GM12878 (cell line): Measurements from ENCODE around the gene C1QBP. TPM values are rescaled to one million over a fixed set of nuclear protein-coding genes. Genes with fewer than 3 reads are reported as not detected.
A peak's percentile ranks its signal among the peaks of the same experiment; 100 is the strongest.

ENCODE experiments used
- CHD1 ChIP-seq: IDR thresholded peaks from 2 replicates; pipeline ENCODE4 v1.6.1; 2012; ENCODE audit warnings: low read depth, low read length, improper control_type of control experiment
- CREM ChIP-seq: IDR thresholded peaks from 2 replicates; pipeline ENCODE4 v1.6.1; 2014; ENCODE audit warnings: antibody characterized with exemption, low read depth
- FOS ChIP-seq: IDR thresholded peaks from 3 replicates; pipeline ENCODE4 v1.6.1; 2011; ENCODE audit warnings: borderline replicate concordance; ENCODE audit not compliant: insufficient read length; ENCODE audit errors: extremely low read depth
- GATAD2B ChIP-seq: fragments of 450-650 bp; conservative IDR thresholded peaks from 2 replicates; pipeline ENCODE4 v1.6.1; 2017; ENCODE audit warnings: low read depth, mild to moderate bottlenecking, moderate library complexity
- MEF2A ChIP-seq: IDR thresholded peaks from 2 replicates; pipeline ENCODE4 v1.6.1; 2011; ENCODE audit warnings: low read depth, mild to moderate bottlenecking, low read length, moderate library complexity; ENCODE audit not compliant: insufficient read depth
- MEF2B ChIP-seq: fragments of 450-650 bp; IDR thresholded peaks from 2 replicates; pipeline ENCODE4 v1.6.1; 2018; ENCODE audit warnings: mild to moderate bottlenecking, moderate library complexity; ENCODE audit not compliant: partially characterized antibody, poor library complexity, severe bottlenecking
- MXI1 ChIP-seq: fragments of 150-350 bp; IDR thresholded peaks from 2 replicates; pipeline ENCODE4 v1.6.1; 2011; ENCODE audit warnings: low read depth, mild to moderate bottlenecking, inconsistent platforms, low read length, improper control_type of control experiment
- NR2F1 ChIP-seq: fragments of 450-650 bp; conservative IDR thresholded peaks from 2 replicates; pipeline ENCODE4 v1.6.1; 2017; ENCODE audit warnings: mild to moderate bottlenecking
- PAX8 ChIP-seq: fragments of 450-650 bp; IDR thresholded peaks from 2 replicates; pipeline ENCODE4 v1.6.1; 2017; ENCODE audit warnings: mild to moderate bottlenecking, moderate library complexity
- PML ChIP-seq: IDR thresholded peaks from 2 replicates; pipeline ENCODE4 v1.6.1; 2012; ENCODE audit warnings: low read length, inconsistent platforms
- POLR2AphosphoS2 ChIP-seq: IDR thresholded peaks from 2 replicates; pipeline ENCODE4 v1.6.1; 2011; ENCODE audit warnings: low read depth, mild to moderate bottlenecking, low read length, improper control_type of control experiment, moderate library complexity
- polyA plus RNA-seq, 11 experiments: library from polyadenylated mRNA; depleted of rRNA in 4 of 11; unstranded in 6 of 11; stranded (reverse) in 5 of 11; fragments of >200 nt; fragmentation: Nextera tagmentation in 4 of 11; fragmentation: Illumina TruSeq in 1 of 11; extraction: Ambion mirVana in 4 of 11; extraction: Trizol in 1 of 11; gene quantifications; 1 replicate in 1 of 11; 2 replicates in 10 of 11; pipeline versions ENCODE4 v1.2.1 to v1.2.3, GENCODE V29; 2011 to 2016; ENCODE audit warnings: inconsistent platforms in 2 of 11, missing spikeins in 2 of 11, low read depth in 1 of 11
- total RNA-seq, 4 experiments: library from RNA; depleted of rRNA in 3 of 4; stranded (reverse); fragments of >200 nt in 3 of 4; fragmentation: Illumina TruSeq in 1 of 4; extraction: Trizol in 1 of 4; gene quantifications; 2 replicates each; pipeline versions ENCODE4 v1.2.1 to v1.2.3, GENCODE V29; 2013 to 2021
- TF ChIP-seq, protein P1 (sequence below): fragments of 450-650 bp; conservative IDR thresholded peaks from 2 replicates; pipeline ENCODE4 v1.6.1; 2017; ENCODE audit warnings: mild to moderate bottlenecking, moderate library complexity
- TF ChIP-seq, protein P2 (sequence below): fragments of 450-650 bp; IDR thresholded peaks from 2 replicates; pipeline ENCODE4 v1.6.1; 2018; ENCODE audit warnings: mild to moderate bottlenecking, low read depth, moderate library complexity; ENCODE audit not compliant: partially characterized antibody
- TF ChIP-seq, protein P3 (sequence below): fragments of 450-650 bp; IDR thresholded peaks from 2 replicates; pipeline ENCODE4 v1.6.1; 2017; ENCODE audit warnings: mild to moderate bottlenecking
- TF ChIP-seq, protein P4 (sequence below): fragments of 150-350 bp; IDR thresholded peaks from 2 replicates; pipeline ENCODE4 v1.6.1; 2016; ENCODE audit warnings: low read depth, low read length
- TF ChIP-seq, protein P5 (sequence below): fragments of 450-650 bp; IDR thresholded peaks from 2 replicates; pipeline ENCODE4 v1.6.1; 2018; ENCODE audit warnings: borderline replicate concordance, mild to moderate bottlenecking; ENCODE audit not compliant: partially characterized antibody

The C1QBP gene
- total and polyA plus RNA-seq, 10 of the 15 experiments (the other 5 are each of a cell fraction or from before 2014, with no cell fraction given): 124 to 989 (median 429) TPM

DNA sequence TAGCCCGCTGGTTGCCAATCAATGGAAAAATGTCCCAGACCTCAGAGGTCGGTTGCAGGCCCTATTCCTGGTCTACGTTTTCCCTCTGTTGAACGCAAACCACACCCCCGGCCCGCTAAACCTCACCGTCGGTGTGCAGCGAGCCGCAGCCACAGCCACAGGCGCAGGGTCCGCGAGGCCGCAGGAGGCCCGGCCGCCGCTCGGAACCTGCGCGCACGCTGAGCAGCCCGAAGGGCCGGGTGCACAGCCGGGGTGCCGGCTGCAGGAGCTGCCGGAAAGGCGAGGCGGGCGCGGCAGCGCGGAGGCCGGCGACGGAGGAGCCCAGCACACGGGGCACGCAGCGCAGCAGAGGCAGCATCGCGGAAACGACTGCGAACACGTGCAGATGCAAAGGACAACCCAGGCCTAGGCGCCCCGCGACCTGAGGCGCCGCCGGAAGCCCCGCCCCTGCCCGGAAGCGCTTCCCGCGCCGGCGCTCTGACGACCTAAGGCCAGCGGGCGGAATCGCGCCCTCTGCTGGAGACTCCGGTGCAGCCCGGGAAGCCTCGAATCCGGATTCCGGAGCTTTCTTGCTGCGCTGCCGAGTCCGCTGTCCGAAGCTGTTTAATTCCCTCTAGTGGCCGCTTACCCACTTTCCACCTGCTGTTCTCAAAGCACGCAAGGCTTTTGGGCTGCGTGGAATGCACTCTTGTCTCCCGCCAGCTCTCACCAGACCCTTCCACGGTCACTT is at the start of gene C1QBP (continued):
- TF ChIP-seq, protein P1, sequence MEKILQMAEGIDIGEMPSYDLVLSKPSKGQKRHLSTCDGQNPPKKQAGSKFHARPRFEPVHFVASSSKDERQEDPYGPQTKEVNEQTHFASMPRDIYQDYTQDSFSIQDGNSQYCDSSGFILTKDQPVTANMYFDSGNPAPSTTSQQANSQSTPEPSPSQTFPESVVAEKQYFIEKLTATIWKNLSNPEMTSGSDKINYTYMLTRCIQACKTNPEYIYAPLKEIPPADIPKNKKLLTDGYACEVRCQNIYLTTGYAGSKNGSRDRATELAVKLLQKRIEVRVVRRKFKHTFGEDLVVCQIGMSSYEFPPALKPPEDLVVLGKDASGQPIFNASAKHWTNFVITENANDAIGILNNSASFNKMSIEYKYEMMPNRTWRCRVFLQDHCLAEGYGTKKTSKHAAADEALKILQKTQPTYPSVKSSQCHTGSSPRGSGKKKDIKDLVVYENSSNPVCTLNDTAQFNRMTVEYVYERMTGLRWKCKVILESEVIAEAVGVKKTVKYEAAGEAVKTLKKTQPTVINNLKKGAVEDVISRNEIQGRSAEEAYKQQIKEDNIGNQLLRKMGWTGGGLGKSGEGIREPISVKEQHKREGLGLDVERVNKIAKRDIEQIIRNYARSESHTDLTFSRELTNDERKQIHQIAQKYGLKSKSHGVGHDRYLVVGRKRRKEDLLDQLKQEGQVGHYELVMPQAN: peak; percentile 98
- TF ChIP-seq, protein P2, sequence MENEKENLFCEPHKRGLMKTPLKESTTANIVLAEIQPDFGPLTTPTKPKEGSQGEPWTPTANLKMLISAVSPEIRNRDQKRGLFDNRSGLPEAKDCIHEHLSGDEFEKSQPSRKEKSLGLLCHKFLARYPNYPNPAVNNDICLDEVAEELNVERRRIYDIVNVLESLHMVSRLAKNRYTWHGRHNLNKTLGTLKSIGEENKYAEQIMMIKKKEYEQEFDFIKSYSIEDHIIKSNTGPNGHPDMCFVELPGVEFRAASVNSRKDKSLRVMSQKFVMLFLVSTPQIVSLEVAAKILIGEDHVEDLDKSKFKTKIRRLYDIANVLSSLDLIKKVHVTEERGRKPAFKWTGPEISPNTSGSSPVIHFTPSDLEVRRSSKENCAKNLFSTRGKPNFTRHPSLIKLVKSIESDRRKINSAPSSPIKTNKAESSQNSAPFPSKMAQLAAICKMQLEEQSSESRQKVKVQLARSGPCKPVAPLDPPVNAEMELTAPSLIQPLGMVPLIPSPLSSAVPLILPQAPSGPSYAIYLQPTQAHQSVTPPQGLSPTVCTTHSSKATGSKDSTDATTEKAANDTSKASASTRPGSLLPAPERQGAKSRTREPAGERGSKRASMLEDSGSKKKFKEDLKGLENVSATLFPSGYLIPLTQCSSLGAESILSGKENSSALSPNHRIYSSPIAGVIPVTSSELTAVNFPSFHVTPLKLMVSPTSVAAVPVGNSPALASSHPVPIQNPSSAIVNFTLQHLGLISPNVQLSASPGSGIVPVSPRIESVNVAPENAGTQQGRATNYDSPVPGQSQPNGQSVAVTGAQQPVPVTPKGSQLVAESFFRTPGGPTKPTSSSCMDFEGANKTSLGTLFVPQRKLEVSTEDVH: peak; percentile 31
- no peak for TF ChIP-seq PAX8
- TF ChIP-seq MEF2A: no peak
- no peak for TF ChIP-seq CREM
- TF ChIP-seq, protein P3, sequence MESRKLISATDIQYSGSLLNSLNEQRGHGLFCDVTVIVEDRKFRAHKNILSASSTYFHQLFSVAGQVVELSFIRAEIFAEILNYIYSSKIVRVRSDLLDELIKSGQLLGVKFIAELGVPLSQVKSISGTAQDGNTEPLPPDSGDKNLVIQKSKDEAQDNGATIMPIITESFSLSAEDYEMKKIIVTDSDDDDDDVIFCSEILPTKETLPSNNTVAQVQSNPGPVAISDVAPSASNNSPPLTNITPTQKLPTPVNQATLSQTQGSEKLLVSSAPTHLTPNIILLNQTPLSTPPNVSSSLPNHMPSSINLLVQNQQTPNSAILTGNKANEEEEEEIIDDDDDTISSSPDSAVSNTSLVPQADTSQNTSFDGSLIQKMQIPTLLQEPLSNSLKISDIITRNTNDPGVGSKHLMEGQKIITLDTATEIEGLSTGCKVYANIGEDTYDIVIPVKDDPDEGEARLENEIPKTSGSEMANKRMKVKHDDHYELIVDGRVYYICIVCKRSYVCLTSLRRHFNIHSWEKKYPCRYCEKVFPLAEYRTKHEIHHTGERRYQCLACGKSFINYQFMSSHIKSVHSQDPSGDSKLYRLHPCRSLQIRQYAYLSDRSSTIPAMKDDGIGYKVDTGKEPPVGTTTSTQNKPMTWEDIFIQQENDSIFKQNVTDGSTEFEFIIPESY: no peak
- peak; percentile 83 for TF ChIP-seq NR2F1
- 0 out of 2 replicates have a peak, but pooled peaks have one; percentile 54 for TF ChIP-seq POLR2AphosphoS2
- TF ChIP-seq, protein P4, sequence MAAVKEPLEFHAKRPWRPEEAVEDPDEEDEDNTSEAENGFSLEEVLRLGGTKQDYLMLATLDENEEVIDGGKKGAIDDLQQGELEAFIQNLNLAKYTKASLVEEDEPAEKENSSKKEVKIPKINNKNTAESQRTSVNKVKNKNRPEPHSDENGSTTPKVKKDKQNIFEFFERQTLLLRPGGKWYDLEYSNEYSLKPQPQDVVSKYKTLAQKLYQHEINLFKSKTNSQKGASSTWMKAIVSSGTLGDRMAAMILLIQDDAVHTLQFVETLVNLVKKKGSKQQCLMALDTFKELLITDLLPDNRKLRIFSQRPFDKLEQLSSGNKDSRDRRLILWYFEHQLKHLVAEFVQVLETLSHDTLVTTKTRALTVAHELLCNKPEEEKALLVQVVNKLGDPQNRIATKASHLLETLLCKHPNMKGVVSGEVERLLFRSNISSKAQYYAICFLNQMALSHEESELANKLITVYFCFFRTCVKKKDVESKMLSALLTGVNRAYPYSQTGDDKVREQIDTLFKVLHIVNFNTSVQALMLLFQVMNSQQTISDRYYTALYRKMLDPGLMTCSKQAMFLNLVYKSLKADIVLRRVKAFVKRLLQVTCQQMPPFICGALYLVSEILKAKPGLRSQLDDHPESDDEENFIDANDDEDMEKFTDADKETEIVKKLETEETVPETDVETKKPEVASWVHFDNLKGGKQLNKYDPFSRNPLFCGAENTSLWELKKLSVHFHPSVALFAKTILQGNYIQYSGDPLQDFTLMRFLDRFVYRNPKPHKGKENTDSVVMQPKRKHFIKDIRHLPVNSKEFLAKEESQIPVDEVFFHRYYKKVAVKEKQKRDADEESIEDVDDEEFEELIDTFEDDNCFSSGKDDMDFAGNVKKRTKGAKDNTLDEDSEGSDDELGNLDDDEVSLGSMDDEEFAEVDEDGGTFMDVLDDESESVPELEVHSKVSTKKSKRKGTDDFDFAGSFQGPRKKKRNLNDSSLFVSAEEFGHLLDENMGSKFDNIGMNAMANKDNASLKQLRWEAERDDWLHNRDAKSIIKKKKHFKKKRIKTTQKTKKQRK: no peak
- TF ChIP-seq, protein P5, sequence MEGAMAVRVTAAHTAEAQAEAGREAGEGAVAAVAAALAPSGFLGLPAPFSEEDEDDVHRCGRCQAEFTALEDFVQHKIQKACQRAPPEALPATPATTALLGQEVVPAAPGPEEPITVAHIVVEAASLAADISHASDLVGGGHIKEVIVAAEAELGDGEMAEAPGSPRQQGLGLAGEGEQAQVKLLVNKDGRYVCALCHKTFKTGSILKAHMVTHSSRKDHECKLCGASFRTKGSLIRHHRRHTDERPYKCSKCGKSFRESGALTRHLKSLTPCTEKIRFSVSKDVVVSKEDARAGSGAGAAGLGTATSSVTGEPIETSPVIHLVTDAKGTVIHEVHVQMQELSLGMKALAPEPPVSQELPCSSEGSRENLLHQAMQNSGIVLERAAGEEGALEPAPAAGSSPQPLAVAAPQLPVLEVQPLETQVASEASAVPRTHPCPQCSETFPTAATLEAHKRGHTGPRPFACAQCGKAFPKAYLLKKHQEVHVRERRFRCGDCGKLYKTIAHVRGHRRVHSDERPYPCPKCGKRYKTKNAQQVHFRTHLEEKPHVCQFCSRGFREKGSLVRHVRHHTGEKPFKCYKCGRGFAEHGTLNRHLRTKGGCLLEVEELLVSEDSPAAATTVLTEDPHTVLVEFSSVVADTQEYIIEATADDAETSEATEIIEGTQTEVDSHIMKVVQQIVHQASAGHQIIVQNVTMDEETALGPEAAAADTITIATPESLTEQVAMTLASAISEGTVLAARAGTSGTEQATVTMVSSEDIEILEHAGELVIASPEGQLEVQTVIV: peak; percentile 41
- TF ChIP-seq MEF2B: no peak
- TF ChIP-seq FOS: no peak
- peak; percentile 56; the same call in 1 of the 2 replicates for TF ChIP-seq PML
- peak; percentile 96 for TF ChIP-seq GATAD2B
- TF ChIP-seq MXI1: peak; percentile 96
- no peak for TF ChIP-seq CHD1
